NCI-H1105 (cell line): Measurements from ENCODE around the gene MANF.
A peak's percentile ranks its signal among the peaks of the same experiment; 100 is the strongest.
"Not testable (repeated sequence)": the region's sequence is repeated elsewhere in the genome, so short reads cannot be mapped to it uniquely, and the experiment has no call there.

ENCODE experiments used
- DNase-seq: peaks from one replicate; lab custom pipeline; 2025; lab: John Stamatoyannopoulos, UW

Gene MANF

DNA sequence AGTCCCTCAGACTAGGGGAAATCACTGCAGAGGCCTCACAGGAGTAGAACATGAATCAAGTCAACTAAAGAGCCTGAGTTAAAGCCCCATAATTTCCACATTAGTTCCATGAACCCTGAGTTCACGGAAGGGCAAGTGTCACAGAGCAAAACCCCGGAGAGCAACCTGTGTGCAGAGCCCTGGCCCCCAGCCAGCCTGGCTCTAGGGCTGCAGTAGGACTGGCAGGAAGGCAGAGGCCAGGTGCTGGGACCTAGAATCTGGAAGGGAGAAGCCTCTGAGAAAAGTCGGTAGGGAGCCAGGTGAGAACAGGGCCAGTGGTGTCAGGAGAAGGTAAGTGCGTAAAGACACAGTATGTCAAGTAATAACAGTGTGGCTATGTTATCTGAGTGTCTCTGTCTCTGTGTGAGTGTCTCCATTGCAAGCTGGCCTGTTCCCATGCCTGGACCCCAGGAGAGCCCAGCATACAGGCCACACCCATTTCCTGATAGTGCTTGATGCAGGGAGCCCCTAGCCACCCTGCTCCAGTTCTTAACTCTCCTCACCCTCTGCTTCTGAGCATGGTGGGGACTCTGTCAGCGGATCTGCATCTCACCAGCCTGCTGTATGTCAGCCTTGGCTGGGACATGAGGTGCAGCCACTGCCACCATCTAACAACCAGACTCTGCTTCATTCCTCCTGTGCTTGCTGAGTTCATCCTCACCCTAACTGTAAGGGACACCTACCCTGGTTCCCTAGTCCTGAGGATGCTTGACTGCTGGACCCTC, 11.3 kb upstream of the MANF start:
- no peak for DNase-seq

DNA sequence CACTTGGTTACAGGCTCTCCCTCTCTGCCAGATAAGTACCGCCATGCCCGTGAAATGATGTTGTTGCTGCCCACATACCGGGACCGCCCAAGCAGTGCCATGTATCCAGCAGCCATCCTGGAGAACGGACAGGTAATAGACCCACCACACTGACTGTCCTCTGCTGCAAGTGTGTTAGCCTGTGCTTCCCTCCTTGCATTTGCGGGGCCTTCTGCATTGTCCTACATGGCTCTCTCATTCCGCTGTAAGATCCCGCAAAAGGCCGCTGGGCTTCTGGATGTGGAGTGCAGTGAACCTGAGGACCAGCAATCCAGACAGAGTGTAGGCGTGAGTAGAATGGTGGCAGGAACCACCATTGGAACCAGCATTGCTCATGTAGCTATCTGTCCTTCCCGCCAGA, 10.6 kb upstream of the MANF start:
- DNase-seq: no peak

- no peak for DNase-seq
Observed at GRCh38 chr3:51375136-51375535, 10.0 kb upstream of the MANF start.

DNA sequence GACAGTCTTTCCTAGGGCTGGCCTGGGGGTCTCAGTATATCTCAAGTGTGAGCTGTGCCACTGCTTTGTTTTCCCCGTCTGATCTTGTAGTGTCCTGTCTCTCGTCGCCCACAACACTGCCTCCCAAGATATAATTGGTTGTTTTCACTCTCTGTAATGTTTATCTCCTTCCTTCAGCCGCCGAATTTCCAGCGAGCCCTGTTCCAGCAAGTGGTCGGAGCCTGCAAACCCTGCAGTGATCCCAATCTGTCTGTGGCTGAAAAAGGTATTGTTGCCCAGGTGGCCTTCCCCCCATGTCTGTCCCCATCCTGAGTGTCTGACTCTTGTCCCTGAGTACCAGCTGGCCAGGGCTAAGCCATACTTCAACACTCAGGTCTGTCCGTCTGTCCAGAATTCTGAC, 9.5 kb upstream of the MANF start:
- DNase-seq: no peak

DNA sequence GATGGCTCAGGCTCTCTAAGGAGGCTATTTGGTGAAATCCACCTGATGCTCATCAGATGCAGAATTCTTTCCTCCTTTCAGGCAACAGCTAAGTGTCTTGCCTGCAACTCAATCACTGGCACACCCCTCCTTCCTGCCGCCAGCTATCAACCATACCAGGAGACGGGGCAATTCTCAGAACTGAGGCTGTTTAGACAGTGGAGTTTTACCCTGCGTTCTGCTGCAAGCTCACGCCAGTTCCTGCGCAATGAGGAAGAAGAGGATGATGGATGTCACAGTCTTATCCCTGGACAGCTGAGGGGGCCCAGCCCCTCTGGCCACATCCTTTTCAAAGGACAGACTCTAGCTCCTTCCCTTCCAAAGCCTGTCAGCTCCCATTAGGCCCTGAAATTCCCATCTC, 7.0 kb upstream of the MANF start:
- DNase-seq: no peak

DNA sequence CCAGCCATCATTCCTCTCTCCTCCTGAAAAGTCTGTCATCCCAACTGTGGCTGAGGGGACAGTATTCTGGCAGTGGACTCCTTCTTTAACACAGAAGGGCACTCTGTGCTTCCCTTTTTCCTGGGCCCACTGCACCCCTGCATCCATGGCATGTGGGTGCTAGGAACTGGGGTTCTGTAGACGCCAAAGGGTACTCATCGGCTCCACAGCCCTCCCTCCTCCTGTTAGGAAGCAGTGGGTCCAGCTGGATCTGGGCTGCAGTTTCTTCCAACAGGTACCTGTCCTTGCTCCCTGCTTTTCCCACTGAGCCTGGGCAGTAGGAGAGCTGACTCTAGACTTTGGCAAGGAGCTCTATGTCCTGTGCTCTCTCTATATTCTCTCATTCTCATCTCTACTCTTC, 6.4 kb upstream of the MANF start:
- no peak for DNase-seq

DNA sequence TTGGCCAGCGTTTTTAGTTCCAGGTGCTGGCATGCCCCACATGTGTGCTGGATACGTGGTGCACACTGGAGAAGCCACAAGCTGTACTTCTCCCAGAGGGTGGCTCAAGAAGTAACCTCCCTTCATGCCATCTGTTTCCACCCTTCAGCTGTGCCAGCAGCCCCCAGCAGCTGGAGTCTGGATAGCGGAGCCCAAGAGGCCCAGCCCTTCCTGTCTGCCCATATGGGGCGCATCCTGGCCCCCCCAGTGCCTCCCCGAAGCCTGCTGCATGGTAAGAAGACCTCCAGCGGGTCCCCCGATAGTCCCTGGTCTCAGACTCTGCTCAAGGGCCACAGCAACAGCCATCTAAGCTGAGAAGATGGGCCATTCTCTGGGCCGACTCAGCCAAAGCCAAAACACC, 5.8 kb upstream of the MANF start:
- DNase-seq: no peak

- DNase-seq: no peak
Observed at GRCh38 chr3:51379746-51380455, 5.2 kb upstream of the MANF start.

DNA sequence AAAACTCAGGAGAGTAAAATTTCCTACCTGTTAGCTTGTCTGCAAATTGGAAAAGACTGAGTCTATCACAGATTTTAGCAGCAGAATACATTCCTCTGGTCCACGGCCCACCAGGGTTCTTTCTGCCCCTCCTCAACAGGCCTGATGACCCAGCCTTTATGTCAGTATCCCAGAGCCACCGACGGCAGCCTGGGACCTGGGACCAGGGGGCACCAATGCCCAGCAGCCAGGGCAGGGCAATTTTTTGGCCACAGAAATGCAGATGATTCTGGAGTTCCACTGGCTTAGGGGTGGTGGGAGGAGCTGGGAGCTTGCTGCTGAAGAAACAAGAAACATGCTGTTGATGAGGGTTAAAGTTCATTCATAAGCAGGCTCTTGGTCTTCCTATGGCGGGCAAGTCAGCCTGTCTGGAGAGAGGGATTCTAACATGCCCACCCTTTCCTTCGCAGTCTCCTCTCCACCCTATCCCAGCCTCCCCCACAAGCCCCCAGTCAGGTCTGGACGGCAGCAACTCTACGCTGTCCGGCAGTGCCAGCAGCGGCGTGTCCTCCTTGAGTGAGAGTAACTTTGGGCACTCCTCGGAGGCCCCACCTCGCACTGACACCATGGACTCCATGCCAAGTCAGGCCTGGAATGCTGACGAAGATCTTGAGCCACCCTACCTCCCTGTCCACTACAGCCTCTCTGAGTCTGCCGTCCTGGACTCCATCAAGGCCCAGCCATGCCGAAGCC, 4.3 kb upstream of the MANF start:
- no peak for DNase-seq

- no peak for DNase-seq
Observed at GRCh38 chr3:51381333-51381705, 3.8 kb upstream of the MANF start.

DNA sequence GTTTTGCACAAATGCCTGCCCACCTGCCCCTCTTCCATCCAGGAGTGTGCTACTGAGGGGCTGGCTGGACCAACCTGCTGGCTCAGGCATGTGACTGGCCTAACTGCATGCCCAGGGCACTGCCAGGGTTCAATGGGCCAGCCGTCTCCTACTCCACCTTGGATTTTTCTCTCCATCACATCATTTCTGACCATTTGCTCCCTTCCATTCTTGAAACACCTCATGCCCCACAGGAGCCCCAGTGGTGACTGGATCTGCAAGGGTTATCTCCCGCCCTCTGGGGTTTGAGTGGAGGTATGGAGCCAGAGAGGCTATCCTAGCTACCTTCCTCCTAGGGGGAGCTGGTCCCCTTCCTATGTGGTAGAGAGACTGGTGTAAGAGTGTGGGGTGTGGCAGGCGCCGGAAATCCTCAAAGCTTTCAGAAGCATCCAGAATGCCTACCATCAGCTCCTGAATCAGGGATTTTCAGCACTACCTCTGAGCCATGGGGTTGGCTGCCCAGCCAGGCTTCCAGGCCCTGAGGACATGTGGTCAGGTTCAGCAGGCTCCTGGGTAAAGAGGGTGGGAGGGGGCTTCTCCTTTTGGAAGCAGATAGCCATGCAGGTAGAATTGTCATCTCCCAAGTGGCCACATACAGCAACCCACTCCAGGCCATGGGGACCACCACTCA, 2.9 kb upstream of the MANF start:
- DNase-seq: no peak

- DNase-seq: no peak
Observed at GRCh38 chr3:51382947-51383578, 2.0 kb upstream of the MANF start.

DNA sequence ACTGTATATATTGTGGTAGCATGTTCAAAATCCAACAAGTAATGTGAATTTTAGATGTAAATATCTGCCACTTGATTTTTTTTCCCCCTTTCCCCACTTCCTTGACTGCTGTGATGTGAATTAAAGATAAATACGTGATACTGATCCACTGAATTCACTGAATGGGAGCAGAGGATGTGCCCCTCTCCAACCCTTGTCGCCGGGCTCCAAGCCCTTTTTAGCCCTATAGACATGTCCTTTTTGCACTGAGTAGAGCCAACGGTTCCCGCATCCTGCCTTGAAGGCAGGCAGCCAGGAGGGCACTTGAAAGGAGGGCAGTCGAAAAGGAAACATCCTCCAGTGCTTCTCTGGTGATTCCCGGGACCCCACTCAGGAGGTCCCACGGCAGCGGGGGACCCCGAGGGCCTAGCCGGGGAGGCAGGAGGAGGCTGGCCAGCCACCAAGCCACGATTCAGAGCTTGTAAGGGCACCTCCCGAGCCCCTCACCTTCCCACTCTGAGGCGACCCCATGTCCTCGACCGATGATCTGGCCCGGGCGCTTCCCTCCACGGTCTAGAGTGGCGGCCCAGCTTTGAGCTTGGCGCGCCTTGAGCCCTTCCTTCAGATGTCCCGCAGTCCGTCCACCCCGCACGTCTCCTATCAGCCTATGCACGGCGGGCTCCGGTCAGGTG, 901 bp upstream of the MANF start:
- no peak for DNase-seq

DNA sequence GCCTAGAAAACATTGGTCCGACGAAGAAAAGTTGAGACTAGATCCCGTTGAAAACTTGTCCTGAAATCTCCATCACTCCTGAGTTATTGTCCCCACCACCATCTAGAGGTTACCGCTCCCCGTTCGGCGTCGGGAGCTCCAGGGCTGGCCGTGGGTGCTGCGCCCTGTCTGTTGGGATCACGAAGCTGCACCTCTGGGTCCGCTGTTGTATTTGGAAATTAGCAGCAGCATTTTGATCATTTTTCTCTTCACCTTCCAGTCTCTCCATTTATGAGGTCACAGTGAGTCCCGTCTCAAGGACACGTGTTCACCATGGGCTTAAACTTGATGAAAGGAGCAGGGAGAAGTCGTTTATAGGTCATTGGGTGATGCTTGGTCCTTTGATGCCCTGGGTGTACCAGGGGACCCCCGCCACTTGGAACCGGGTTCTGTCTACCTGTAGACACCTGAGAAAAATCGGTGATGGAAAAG, 565 bp downstream of the MANF start:
- DNase-seq: no peak

DNA sequence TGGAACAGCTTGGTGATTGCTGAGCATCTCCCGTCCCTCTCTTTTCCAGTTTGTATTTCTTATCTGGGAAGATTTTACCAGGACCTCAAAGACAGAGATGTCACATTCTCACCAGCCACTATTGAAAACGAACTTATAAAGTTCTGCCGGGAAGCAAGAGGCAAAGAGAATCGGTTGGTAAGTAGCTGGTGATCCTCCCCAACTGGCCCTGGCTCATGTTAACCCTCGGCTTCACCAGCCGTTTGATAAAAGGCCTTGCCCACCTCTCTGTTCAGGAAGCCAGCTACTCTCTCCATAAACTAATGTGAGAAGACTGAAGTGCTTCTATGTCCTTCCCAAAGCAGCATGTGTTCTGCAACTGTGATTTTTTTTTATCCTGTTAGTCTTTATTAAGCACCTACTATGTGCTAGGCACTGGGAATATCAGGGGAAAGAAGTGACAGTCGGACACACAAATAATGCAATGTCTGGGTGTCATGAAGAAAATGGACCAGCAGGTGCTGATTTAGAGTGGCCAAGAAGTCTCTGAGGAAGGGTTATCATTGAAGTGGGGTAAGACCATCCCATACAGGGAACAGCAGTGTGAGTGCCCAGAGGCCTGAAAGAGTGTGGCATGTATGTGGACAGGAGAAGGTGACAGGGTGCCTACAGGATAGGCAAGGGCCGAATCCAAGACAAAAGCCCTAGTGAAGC, 1.2 kb downstream of the MANF start:
- no peak for DNase-seq

- no peak for DNase-seq
Observed at GRCh38 chr3:51386852-51387229, 1.8 kb downstream of the MANF start.

DNA sequence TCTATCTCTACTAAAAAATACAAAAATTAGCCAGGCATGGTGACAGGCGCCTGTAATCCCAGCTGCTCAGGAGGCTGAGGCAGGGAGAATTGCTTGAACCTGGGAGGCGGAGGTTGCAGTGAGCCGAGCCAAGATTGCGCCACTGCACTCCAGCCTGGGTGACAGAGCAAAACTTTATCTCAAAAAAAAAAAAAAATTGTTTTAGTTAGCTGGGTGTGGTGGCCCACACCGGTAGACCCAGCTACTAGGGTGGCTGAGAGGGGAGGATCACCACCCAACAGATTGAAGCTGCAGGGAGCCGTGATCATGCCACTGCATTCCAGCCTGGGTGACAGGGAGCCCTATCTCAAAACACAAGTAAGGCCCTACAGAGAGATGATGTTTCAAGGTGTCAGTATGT, 2.2 kb downstream of the MANF start:
- DNase-seq: not testable (repeated sequence)

GRCh38 chr3:51388286-51389029, 3.4 kb downstream of the MANF start:
- DNase-seq: no peak

- DNase-seq: peak; percentile 35
Observed at GRCh38 chr3:51389423-51390183, 4.5 kb downstream of the MANF start.
